Measurements from ENCODE around the gene TMEM127. TPM values are rescaled to one million over a fixed set of nuclear protein-coding genes. Genes with fewer than 3 reads are reported as not detected.
"Not testable (repeated sequence)": the region's sequence is repeated elsewhere in the genome, so short reads cannot be mapped to it uniquely, and the experiment has no call there.

Gene TMEM127
- total RNA-seq, 1 experiment from 2014 or later = 37.8 TPM

DNA sequence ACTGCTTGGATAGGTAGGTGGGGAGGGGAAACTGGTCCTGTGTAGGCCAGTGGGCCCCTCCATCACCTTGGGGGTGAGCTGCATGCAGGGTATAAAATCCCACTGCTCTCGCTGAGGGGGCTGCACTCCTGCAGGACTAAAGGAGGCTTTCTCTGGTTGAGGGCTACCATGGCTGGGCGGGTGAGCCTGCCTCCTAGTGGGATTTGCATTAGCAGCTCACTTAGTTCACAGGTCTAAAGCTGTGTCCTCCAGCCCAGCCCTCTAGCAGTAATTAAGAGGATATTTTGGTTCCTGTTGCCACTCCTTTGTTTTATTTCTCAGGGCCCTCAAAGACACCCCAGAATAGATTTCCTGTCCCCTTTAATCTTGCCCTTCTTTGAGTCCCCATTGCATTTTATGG lies 24.6 kb downstream of the TMEM127 start:
- no peak for DNase-seq (ENCODE audit: low spot score)

DNA sequence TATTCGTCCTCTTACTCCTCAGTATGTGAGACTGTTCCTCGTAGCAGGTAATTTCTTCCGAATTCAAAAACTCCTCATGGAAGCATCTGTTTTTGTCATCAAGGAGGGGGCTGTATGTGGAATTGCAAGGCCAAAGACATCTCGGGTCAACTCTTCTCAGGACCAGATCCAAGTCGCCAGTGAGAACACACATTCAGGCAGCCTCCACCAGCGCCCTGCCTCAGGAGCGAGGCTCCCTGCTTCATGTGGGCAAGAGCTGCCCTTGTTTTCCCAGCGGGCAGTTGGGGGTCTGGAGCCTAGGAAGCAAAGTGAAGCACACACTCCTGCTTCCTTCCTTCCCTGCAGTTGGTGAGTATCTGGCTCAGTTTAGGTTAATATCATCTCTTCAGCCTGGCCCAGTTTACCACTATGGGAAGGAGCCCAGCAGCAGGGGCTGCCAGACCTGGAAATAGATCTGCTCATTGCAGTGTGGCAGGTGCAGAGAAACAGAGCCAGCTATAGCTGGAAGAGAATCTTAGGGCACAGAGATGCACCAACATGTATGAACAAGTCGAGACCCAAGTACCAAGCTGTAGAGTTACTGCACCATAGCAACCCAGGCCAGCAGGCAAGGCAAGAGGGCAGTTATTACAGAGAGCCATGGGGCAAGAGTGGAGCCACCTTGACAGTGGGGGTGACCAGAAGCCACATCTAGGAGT lies 25.3 kb downstream of the TMEM127 start:
- no peak for DNase-seq (ENCODE audit: low spot score)

DNA sequence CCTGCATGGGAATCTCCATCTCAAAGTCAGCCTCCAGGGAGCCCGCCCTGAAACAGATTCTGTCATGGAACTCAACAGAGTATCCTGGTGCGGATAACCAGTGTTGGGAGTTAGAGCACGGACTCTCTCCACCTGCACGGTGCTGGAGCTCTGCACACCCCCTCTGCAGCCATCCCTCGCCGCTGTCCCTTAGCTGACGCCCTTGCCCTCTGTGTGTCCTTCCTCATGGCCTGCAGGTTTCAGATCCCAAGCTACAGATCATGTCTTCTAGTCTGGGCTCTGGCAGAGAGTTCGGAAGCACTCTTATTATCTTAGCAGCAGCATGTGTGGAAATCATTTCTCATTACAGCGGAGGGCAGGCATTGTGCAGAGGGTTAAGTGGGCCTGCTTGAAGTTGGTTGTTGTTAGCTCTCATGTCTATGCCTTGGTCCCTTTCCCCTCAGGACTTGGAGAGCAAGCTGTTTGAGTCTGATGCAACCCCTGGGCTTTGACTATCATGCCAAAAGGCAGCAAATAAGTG lies 26.0 kb downstream of the TMEM127 start:
- no peak for DNase-seq (ENCODE audit: low spot score)

DNA sequence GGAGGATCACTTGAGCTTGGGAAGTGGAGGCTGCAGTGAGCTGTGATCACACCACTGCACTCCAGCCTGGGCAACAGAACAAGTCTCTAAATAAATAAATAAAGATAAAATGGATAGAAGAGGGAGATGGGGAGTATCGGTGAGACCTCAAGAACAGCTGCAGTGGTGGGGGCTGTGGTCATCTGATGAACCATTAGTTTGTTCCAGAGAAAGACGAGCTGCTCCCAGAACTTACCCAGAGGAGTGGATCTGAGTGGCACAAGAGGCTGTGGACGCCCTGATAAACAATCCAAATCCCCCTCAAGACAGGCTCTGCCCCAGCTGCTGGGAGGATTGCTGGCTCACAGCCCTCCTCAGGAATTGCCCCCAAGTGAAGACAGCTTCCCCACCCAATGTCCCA lies 26.7 kb downstream of the TMEM127 start:
- no peak for DNase-seq (ENCODE audit: low spot score)

DNA sequence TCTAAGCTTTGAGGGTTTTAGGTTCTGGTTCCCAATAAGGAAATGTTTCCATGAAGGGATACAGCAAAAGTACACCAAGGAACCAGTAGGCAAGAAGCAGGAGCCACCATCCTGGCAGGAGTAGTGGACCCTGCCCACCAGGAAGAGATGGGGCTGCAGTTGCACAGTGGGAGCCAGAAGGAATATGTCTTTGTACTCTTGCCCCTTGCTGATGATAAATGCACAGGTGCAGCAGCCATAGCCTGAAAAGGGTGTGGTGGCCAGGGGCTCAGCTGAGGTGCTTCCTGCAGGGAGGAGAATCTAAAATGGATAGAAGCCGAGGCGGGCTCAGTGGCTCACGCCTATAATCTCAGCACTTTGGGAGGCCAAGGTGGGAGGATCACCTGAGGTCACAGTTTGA lies 27.5 kb downstream of the TMEM127 start:
- DNase-seq (ENCODE audit: low spot score) = no peak

DNA sequence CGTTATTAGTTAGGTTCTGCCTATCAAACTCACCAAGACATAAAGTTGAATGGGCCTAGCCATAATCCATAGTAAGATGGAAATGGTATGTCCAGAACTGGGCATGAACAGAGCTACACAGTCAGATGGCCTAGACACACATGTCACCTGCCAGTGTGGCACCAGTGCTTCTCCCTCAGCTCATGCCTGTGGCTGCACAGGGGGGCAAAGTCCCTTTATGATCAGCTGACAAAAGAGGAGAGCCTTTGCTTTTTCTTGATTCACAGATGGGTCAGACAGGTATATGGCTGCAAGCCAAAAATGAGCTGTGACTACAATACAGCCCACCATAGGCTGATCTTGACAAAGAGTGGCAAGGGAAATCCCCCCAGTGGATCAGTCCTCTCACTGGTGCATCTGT lies 28.9 kb downstream of the TMEM127 start:
- no peak for DNase-seq (ENCODE audit: low spot score)

DNA sequence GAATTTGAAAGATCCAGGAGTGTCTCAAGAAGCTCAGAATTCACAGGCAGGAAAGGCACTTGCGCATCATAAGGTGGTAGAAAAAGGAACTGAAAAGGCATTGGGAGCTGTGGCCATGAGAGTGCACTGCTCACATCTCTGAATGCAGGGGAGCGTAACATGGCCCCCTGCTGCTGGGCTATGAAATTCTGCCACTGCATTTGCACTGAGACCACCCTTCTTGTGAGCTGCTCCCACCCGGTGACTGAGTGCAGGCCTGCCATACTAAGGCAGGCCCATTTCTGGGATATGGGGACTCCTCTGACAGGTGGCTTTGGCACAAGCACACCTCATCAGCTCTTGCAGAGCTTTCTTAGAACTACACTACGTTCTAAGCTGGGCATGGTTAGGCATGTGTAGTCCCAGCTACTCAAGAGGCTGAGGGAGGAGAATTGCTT lies 31.9 kb downstream of the TMEM127 start:
- DNase-seq (ENCODE audit: low spot score) = no peak

DNA sequence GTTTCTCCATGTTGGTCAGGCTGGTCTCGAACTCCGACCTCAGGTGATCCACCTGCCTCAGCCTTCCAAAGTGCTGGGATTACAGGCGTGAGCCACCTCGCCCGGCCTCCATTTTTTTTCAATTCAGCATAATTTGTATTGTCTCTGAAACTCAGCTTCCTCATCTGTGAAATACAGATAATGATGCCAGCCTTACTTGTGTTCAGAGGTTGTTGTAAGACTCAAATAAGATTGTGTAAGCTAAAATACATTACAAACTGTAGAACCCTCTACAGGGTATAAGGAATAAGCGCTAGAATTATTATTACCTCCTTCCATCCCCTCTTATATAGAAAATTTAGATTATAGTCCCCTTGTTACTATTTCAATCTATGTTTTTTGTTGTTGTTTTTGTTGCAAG lies 32.4 kb downstream of the TMEM127 start:
- DNase-seq (ENCODE audit: low spot score) = no peak

DNA sequence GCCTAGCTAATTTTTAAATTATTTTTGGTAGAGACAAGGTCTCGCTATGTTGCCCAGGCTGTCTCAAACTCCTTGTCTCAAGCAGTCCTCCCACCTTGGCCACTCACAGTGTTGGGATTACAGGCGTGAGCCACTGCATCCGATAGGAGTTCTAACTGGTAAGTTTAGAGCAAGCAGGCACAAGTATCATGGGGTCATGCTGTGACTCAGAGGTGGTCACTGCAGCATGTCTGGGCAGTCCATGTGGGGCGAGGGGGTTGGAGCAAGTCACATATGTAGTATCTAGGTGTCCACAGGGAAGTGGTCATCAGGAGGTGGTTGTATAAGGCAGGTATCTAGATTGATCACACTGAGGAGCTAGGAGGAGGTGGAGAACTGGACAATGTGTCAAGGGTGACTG lies 34.5 kb downstream of the TMEM127 start:
- DNase-seq (ENCODE audit: low spot score) = no peak

DNA sequence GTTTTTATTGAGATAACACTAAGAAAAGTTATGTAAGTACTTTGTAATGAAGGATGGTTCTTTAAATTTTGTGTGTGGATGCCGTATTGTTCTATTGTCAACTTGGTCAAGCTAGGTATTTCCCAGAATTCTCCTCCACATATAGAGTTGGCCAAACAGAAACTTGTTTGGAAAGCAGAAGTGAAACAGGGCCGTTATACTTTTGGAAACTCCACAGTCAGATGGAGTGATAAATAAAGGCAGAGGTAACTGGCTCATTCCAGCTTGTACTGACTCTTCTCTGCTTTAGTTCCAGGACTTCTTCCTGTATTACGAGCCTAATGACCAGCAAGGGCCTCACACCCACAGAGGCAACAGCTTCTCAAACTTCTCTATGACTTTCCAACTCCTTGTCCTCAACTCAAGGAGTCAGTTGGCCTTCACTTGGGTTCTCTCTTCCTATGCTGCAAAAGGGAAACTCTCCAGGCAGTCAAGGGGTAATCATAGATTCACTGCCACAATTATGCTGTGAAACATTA lies 40.7 kb downstream of the TMEM127 start:
- no peak for DNase-seq (ENCODE audit: low spot score)

DNA sequence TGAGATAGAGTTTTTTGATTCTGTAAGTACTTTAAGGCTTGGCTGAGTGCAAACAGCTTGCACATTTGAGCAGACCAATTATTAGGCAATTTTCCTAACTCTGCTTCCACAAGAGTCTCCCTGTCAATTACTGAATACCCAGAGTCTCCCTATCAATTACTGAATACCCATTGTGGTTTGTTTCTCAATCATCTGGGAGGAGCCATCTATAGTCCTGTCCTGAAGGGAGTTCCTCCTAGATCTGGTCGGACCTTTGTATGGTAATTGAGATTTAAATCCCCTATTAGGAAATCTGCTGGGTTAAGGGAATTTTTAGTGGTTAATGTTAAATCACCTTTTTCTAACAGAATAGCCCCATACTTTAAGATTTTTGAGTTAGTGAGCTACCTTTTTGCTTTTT lies 44.7 kb downstream of the TMEM127 start:
- not testable (repeated sequence) for DNase-seq (ENCODE audit: low spot score)

DNA sequence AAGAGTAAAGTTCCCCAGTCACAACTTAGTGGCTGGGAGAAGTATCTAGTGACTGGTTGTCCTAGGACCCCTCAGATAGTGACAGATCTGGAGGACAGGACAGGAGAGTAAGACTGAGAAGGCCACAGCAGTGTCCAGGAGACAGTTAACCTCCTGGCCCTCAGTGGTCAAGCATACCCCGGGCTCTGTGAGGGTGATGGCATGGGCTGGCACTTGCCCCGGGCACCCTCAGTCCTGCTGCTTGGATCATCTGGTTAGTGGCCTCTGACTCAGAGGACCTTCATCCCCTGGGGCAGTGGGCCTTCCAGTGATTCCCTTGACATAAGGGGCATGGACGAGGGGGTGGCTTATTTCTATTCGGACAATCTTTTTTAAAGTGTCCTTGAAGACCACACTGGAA lies 45.8 kb downstream of the TMEM127 start:
- DNase-seq (ENCODE audit: low spot score) = not testable (repeated sequence)

DNA sequence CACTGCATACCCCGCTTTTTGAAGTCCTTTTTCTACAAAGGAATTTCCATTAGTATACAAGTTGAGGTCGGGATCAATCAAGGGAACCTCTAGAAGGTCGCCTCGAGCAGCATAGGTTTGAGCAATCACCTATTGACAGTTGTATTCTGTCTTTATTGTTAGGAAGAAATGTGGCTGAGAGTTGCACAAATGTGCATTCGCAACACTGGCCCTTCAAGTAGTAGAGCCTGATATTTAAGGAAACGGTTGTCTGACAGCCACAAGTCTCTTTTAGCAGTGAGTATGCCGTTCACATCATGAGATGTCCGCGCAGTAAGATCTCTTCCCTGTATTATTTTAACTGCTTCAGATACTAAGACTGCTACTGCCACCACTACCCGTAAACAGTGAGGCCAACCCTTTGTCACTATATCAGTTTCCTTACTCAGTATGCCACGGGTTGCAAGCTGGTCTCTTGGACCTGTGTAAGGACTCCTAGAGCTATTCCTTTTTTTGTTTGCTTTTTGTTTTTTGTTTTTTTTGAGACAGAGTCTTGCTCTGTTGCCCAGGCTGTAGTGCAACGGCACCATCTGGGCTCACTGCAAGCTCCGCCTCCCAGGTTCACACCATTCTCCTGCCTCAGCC lies 47.2 kb downstream of the TMEM127 start:
- no peak for DNase-seq (ENCODE audit: low spot score)

DNA sequence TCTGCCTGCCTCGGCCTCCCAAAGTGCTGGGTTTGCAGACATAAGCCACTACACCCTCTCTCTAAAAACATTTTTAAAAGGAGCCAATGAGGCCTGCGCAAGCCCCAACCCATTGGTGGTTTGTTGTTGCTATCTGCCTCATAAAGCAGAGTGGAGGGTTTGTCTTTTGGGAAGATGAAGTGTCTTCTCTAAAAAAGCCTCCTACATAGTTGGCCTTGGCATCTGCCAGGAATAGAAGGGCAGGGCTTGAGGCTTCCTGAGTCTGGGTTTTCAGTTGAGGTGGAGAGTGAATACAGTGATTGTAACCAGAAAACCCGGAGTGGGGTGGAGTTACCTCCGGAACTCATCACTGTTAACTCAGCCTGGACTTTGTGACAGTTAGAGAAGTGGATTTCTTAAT lies 51.2 kb downstream of the TMEM127 start:
- DNase-seq (ENCODE audit: low spot score) = no peak

DNA sequence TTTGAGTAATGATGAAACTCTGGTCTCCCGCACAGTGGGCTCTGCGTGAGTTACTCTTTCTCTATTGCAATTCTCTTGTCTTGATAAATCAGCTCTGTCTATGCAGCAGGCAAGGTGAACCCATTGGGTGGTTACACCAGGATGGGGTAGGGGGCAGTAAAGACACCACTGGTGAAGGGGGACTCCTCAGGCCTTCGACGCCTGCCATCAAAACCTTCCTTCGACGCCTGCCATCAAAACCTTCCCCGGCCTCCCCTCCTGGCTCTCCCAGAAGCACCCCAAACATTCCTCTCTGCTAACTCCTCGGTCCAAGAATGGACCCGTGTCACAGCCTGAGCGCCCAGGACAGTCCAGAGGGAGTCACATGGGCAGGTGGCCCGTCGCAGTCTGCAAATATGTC lies 52.4 kb downstream of the TMEM127 start:
- no peak for DNase-seq (ENCODE audit: low spot score)

DNA sequence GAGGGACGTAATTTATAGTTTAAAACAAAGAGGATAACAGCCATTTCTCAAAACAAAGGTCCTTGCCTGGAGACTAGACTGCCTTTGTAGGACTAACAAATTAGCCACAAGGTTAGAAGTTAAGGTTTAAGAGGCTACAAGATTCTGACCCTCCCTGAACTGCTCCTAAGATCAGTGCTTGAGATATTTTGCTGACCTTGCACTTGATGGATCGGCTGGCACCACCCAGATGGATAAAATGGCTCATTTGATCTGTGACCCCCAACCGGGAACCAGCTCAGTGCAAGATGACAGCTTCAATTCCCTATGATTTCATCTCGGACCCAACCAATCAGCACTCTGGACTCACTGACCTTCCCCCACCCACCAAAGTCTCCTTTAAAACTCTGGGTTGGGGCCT lies 53.5 kb downstream of the TMEM127 start:
- DNase-seq (ENCODE audit: low spot score) = no peak

DNA sequence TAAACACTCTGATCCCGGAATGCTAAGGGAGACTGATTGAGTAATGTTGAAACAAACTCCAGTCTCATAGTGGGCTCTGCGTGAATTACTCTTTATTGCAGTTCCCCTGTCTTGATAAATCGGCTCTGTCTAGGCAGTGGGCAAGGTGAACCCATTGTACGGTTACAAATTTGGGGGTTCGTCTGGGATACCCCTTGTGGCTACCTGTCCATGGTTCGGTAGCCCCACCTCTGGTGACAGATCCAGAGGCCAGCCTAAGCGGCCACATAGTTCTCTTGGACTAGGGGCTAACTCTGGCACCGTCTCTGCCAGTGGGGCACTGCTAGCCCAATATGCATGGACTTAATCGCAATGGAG lies 56.1 kb downstream of the TMEM127 start:
- DNase-seq (ENCODE audit: low spot score) = no peak

DNA sequence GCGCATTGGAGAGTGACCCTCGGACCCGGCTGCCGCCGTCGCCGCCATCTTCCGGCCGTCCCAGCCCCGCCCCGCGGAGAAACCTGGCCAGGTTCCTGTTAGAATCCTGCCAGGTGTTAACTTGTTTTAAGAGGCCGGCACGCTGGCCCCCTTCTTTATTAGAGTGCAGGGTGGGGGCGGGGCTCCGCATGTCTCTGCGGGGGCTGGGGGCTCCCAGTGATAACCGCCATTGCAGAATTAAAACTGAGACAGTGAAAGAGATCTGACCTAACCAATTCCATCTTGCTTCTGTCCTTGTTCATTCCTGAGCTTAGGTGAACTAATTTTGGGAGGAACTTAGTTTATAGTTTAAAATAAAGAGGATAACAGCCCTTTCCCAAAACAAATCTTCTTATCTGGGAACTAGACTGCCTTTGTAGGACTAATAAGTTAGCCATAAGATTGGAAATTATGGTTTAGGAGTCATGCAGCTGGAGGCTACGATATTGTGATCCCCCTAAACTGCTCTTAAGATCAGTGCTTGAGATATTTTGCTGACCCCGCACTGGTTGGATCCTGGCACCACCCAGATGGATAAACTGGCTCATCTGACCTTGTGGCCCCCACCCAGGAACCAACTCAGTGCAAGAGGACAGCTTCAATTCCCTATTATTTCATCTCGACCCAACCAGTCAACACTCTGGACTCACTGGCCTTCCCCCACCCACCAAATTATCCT lies 56.6 kb downstream of the TMEM127 start:
- no peak for DNase-seq (ENCODE audit: low spot score)

DNA sequence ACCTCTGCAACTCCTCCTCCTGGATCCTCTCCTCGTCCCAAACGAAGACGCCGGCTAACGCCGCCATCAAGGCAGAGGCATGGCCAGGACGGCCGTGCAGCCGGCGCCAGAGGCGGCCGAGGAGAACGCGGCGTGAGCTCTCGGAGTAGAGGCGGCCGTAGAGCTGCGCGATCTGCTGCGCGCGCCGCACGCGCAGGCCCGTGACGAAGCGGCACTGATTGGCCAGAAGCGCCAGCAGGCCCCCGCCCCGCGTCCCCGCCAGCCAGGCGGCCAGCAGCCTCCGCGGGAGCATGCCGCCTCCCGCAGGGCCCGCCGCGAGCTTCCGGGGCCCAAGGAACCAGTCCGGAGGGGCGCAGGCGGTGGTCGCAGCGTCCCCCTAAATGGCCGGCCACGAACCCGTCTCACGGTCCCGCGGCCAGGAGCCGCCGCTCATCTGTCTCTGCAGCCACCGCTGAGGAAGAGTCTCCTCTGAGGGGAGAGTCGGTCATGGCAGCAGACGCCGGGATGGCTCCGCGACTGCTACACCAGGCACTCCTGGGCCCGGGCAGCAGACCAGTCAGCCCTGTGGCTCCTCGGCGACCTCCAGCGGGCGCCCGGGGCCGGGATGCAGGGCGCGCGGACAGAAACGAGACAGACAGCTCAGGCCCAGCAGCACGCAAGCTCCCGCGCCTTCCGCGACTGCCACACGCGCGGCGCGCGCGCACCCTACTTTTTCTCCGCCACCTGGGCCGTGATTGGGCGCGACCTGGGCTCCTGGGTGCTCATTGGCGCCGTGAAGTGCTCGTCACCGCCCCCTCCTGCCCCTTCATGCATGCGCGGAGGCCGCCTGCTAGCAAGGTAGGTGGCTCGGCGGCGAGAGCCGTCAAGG lies 57.4 kb downstream of the TMEM127 start, which contains the start of gene STARD7:
TSS of gene STARD7 (minus strand) at position 685 of the 868 bp plus-strand sequence. CDS start at position 292, 393 bp downstream.
- DNase-seq (ENCODE audit: low spot score) = peak; percentile 95

DNA sequence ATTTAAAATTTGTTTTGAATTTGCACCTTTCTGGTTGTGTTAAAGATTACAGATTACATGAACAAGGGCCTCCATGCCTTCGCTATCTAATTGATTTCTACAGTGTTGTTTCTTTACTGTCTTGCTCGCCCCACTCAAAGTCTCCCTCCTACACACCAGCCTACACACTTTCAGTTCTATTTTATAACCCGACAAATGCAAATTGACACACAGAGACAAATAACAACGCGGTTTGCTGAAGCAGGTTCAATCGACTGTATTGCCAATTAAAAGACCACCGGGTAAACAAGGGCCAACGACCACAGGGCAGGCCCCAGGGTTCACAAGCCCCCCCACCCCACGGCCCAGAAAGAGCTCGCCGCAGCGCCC lies 58.0 kb downstream of the TMEM127 start:
- no peak for DNase-seq (ENCODE audit: low spot score)

DNA sequence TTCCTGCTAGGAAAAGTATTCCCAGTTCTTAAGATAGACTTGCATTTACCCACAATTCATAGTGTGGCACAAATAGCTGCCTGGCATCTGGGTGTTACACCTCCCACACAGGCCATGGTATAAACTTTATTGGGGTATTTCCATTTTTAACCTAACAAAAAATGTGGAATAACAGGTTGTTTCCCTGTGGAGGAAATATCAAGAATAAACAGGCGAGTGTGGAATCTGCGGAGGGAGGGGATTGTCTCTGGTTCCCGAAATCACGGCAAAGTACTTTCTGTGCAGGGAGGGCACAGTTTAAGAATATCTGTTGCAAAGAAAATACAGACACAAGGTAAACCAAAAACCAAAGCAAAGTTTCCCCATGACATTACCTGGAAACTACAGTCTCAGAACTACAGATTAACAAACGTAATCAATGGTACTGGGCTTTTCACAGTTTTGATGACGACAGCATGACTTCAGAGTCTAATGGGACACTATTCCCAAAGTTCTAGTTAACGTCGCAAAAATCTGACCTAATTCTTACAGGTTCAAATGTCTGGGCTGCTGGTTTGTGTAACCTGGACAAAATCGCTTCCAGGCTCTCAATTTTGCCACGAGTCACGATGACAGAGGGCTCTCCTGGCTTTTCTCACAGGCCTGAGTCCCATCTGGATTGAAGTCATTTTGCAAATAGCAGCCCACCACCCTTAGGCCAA lies 58.6 kb downstream of the TMEM127 start:
- no peak for DNase-seq (ENCODE audit: low spot score)
